OCI-LY1 (cell line): ENCODE data around the gene TMEM207.

Experiments used
- H2AFZ ChIP-seq: fragments of 200-600 bp; sonication (generic), shearing (Covaris generic); 2 replicates; pipeline ENCODE4 v1.6.0; 2014; ENCODE audit warnings: antibody characterized with exemption, mild to moderate bottlenecking, low read length
- H3F3A ChIP-seq: fragments of 200-600 bp; sonication (generic), shearing (Covaris generic); 2 replicates; pipeline ENCODE4 v1.6.0; 2014; ENCODE audit warnings: mild to moderate bottlenecking, antibody characterized with exemption, low read length, moderate library complexity; ENCODE audit not compliant: insufficient read depth
- H3K27ac ChIP-seq: fragments of 200-600 bp; sonication (generic); 2 replicates; pipeline ENCODE4 v1.5.1; 2014; ENCODE audit warnings: low read length, mixed run types, mild to moderate bottlenecking, low read depth; ENCODE audit not compliant: poor library complexity, severe bottlenecking
- H3K27me3 ChIP-seq: fragments of 200-600 bp; sonication (generic); 2 replicates; pipeline ENCODE4 v1.6.0; 2014; ENCODE audit warnings: antibody characterized with exemption, mild to moderate bottlenecking, low read length, moderate library complexity; ENCODE audit not compliant: insufficient read depth
- H3K36me3 ChIP-seq: fragments of 200-600 bp; sonication (generic); 2 replicates; pipeline ENCODE4 v1.6.1; 2014; ENCODE audit warnings: mild to moderate bottlenecking, antibody characterized with exemption, low read length, moderate library complexity, mixed read lengths; ENCODE audit not compliant: insufficient read depth
- H3K4me1 ChIP-seq: fragments of 200-600 bp; sonication (generic); 2 replicates; pipeline ENCODE4 v1.5.1; 2014; ENCODE audit warnings: mild to moderate bottlenecking, low read length, moderate library complexity; ENCODE audit not compliant: insufficient read depth, severe bottlenecking
- H3K4me2 ChIP-seq: fragments of 200-600 bp; sonication (generic), shearing (Covaris generic); 2 replicates; pipeline ENCODE4 v1.6.1; 2014; ENCODE audit warnings: low read length
- H3K4me3 ChIP-seq: fragments of 200-600 bp; sonication (generic); 2 replicates; pipeline ENCODE4 v1.5.1; 2014; ENCODE audit warnings: low read length, low read depth, mild to moderate bottlenecking, mixed read lengths; ENCODE audit not compliant: poor library complexity, severe bottlenecking
- H3K79me2 ChIP-seq: fragments of 200-600 bp; shearing (Covaris generic); 2 replicates; pipeline ENCODE4 v1.6.1; 2016; ENCODE audit warnings: mixed run types, low read length, mixed read lengths; ENCODE audit not compliant: insufficient read depth
- H3K9ac ChIP-seq: fragments of 200-600 bp; sonication (generic), shearing (Covaris generic); 2 replicates; pipeline ENCODE4 v1.6.1; 2014; ENCODE audit warnings: mild to moderate bottlenecking, low read length, mixed read lengths
- H3K9me2 ChIP-seq: fragments of 200-600 bp; sonication (generic), shearing (Covaris generic); 2 replicates; pipeline ENCODE4 v1.6.1; 2014; ENCODE audit warnings: low read depth, mild to moderate bottlenecking, low read length, mixed read lengths
- H3K9me3 ChIP-seq: fragments of 200-600 bp; shearing (Covaris generic); 2 replicates; pipeline ENCODE4 v1.6.1; 2014; ENCODE audit warnings: low read length, mixed read lengths
- H4K20me1 ChIP-seq: fragments of 200-600 bp; sonication (generic), shearing (Covaris generic); 2 replicates; pipeline ENCODE4 v1.6.0; 2016; ENCODE audit warnings: mild to moderate bottlenecking, low read length; ENCODE audit not compliant: insufficient read depth
- CTCF ChIP-seq: fragments of 200-600 bp; sonication (generic), shearing (Covaris generic); IDR thresholded peaks from 2 replicates; pipeline ENCODE4 v1.5.1; 2017; ENCODE audit warnings: mild to moderate bottlenecking, antibody characterized with exemption, low read length, moderate library complexity, mixed read lengths
- EZH2 ChIP-seq: fragments of 200-600 bp; sonication (generic), shearing (Covaris generic); IDR thresholded peaks from 2 replicates; pipeline ENCODE4 v1.8.0; 2017; ENCODE audit warnings: borderline replicate concordance, mixed run types, mild to moderate bottlenecking, antibody characterized with exemption, low read length, moderate library complexity, mixed read lengths

TMEM207 gene

GRCh38 chr3:190433626-190434025 lies 16.1 kb downstream of the TMEM207 start:
- H3F3A ChIP-seq: no peaks in the 10 kb centered on the region
- no peak overlapping the region for H2AFZ ChIP-seq
- H3K9me2 ChIP-seq: no peaks in the 10 kb centered on the region
- H3K9me3 ChIP-seq: no peaks in the 10 kb centered on the region
- H3K79me2 ChIP-seq: no peaks in the 10 kb centered on the region
- no peak overlapping the region for H3K9ac ChIP-seq
- no peak overlapping the region for H3K4me2 ChIP-seq
- H3K36me3 ChIP-seq: no peaks in the 10 kb centered on the region
- H3K4me3 ChIP-seq: no peak overlapping the region
- no peaks in the 10 kb centered on the region for H3K4me1 ChIP-seq
- no peaks in the 10 kb centered on the region for H4K20me1 ChIP-seq
- no peaks in the 10 kb centered on the region for H3K27me3 ChIP-seq
- H3K27ac ChIP-seq: no peak overlapping the region
- no peak for TF ChIP-seq CTCF
- TF ChIP-seq EZH2: no peak

GRCh38 chr3:190432216-190432615 lies 17.5 kb downstream of the TMEM207 start:
- Histone ChIP-seq H2AFZ (no peak overlapping the region), H3K9me3 (no peaks in the 10 kb centered on the region), H3K4me3 (no peak overlapping the region), H3K27me3 (no peaks in the 10 kb centered on the region), H3K27ac (no peak overlapping the region), H4K20me1 (no peaks in the 10 kb centered on the region), H3K79me2 (no peaks in the 10 kb centered on the region), H3K4me2 (no peak overlapping the region), H3F3A (no peaks in the 10 kb centered on the region), H3K9ac (no peak overlapping the region), H3K9me2 (no peaks in the 10 kb centered on the region), H3K36me3 (no peaks in the 10 kb centered on the region), H3K4me1 (no peaks in the 10 kb centered on the region)
- TF ChIP-seq CTCF (no peak), EZH2 (no peak)

GRCh38 chr3:190430906-190431305 lies 18.8 kb downstream of the TMEM207 start:
- H3K27ac ChIP-seq: no peak overlapping the region
- H3K9me2 ChIP-seq: no peaks in the 10 kb centered on the region
- H3K4me3 ChIP-seq: no peak overlapping the region
- no peak overlapping the region for H3K9ac ChIP-seq
- no peaks in the 10 kb centered on the region for H3K79me2 ChIP-seq
- H3K36me3 ChIP-seq: no peaks in the 10 kb centered on the region
- H4K20me1 ChIP-seq: no peaks in the 10 kb centered on the region
- H3K9me3 ChIP-seq: no peaks in the 10 kb centered on the region
- H2AFZ ChIP-seq: no peak overlapping the region
- no peaks in the 10 kb centered on the region for H3K4me1 ChIP-seq
- no peaks in the 10 kb centered on the region for H3K27me3 ChIP-seq
- H3F3A ChIP-seq: no peaks in the 10 kb centered on the region
- no peak for TF ChIP-seq EZH2
- TF ChIP-seq CTCF: no peak
- H3K4me2 ChIP-seq: no peak overlapping the region
